Breast epithelium (tissue), 4 donors: ENCODE results near the gene CELSR3. TPM values are rescaled to one million over a fixed set of nuclear protein-coding genes. Genes with fewer than 3 reads are reported as not detected.

Experiments used
- DNase-seq, 2 donors: peaks; one replicate each; pipeline ENCODE4 v3.0.0-alpha.2; 2019; ENCODE audit warnings: low spot score in 2 of 2
- H3K27ac ChIP-seq, 2 donors: fragments of 200-600 bp; sonication (generic) in 1 of 2; one replicate each; pipeline ENCODE4 v1.5.1; 2016 to 2019; ENCODE audit warnings: mild to moderate bottlenecking in 1 of 2
- H3K27me3 ChIP-seq, 2 donors: fragments of 200-600 bp; sonication (generic) in 1 of 2; one replicate each; pipeline versions ENCODE4 v1.5.1 to v1.6.0; 2017 to 2019; ENCODE audit warnings: control low read depth in 1 of 2, mild to moderate bottlenecking in 1 of 2
- H3K36me3 ChIP-seq: fragments of 200-600 bp; one replicate; pipeline ENCODE4 v1.5.1; 2019
- H3K4me1 ChIP-seq, 2 donors: fragments of 200-600 bp; sonication (generic); one replicate each; pipeline ENCODE4 v1.5.1; 2016 to 2019; ENCODE audit warnings: control low read depth in 1 of 2
- H3K4me3 ChIP-seq, 3 donors: fragments of 200-600 bp; sonication (generic); 1 replicate in 2 of 3; 2 replicates in 1 of 3; pipeline ENCODE4 v1.5.1; 2016 to 2019; ENCODE audit warnings: mild to moderate bottlenecking in 3 of 3, moderate library complexity in 2 of 3
- H3K9me3 ChIP-seq, 2 donors: fragments of 200-600 bp; sonication (generic) in 1 of 2; one replicate each; pipeline ENCODE4 v1.5.1; 2016 to 2019; ENCODE audit warnings: control low read depth in 1 of 2
- POLR2A ChIP-seq: fragments of 450-650 bp; IDR thresholded peaks from one replicate; pipeline ENCODE4 v1.6.1; 2016; ENCODE audit warnings: antibody characterized with exemption, mild to moderate bottlenecking, moderate library complexity
- POLR2AphosphoS5 ChIP-seq, 3 donors: sonication (generic); formaldehyde crosslinking; IDR thresholded peaks; one replicate each; pipeline ENCODE4 v1.6.1; 2017; ENCODE audit warnings: antibody characterized with exemption in 3 of 3
- intact Hi-C: fragments of 100-400 bp; cut with DNase I; formaldehyde crosslinking; loops from one replicate; pipeline ENCODE4 v1.15.1; 2023; ENCODE audit warnings: low total_unique reads
- total RNA-seq, 3 donors: library from RNA; depleted of rRNA; stranded (reverse); fragments of >200 nt; gene quantifications; one replicate each; pipeline ENCODE4 v1.1.0, GENCODE V29; 2016
- TF ChIP-seq, protein P1 (sequence below), 3 donors: fragments of 450-650 bp; IDR thresholded peaks; one replicate each; pipeline ENCODE4 v1.5.1; 2016 to 2017; ENCODE audit warnings: antibody characterized with exemption in 3 of 3, mild to moderate bottlenecking in 3 of 3, moderate library complexity in 3 of 3

Gene CELSR3
- total RNA-seq, 3 donors from 2014 or later: 0.88 to 1.3 (median 1.1) TPM

GRCh38 chr3:48609088-48610005, 53.3 kb downstream of the CELSR3 start, which contains the start of gene UQCRC1:
TSS of gene UQCRC1 (minus strand) at chr3:48609646. CDS start at chr3:48609620, 26 bp downstream.
- no peaks in the 10 kb centered on the region for H3K27me3 ChIP-seq
- TF ChIP-seq POLR2AphosphoS5 (IDR thresholded peaks at IDR 0.05) (peak; percentile 68 to 91 (median 74)), POLR2A (peak; percentile 78)
- TF ChIP-seq, protein P1, sequence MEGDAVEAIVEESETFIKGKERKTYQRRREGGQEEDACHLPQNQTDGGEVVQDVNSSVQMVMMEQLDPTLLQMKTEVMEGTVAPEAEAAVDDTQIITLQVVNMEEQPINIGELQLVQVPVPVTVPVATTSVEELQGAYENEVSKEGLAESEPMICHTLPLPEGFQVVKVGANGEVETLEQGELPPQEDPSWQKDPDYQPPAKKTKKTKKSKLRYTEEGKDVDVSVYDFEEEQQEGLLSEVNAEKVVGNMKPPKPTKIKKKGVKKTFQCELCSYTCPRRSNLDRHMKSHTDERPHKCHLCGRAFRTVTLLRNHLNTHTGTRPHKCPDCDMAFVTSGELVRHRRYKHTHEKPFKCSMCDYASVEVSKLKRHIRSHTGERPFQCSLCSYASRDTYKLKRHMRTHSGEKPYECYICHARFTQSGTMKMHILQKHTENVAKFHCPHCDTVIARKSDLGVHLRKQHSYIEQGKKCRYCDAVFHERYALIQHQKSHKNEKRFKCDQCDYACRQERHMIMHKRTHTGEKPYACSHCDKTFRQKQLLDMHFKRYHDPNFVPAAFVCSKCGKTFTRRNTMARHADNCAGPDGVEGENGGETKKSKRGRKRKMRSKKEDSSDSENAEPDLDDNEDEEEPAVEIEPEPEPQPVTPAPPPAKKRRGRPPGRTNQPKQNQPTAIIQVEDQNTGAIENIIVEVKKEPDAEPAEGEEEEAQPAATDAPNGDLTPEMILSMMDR (IDR thresholded peaks at IDR 0.05): peak; percentile 62 to 94 (median 90)
- peak within 1 kb of the TSS; percentile 99 to 100 (median 99) for H3K4me3 ChIP-seq
- peak; percentile 85 to 90 for DNase-seq
- peak within 1 kb of the TSS; percentile 90 to 95 for H3K27ac ChIP-seq
- H3K36me3 ChIP-seq: no peaks in the 10 kb centered on the region
- intact Hi-C loops: no loop called here
- no peaks in the 10 kb centered on the region for H3K9me3 ChIP-seq
- peaks cover 4 to 11% of the 10 kb centered on the region in 2 donors for H3K4me1 ChIP-seq

GRCh38 chr3:48607519-48607918, 55.2 kb downstream of the CELSR3 start:
- Histone ChIP-seq H3K4me3 (no peak overlapping the region), H3K4me1 (peaks cover 4 to 11% of the 10 kb centered on the region in 2 donors), H3K9me3 (no peaks in the 10 kb centered on the region), H3K27me3 (no peaks in the 10 kb centered on the region), H3K36me3 (peaks cover 11% of the 10 kb centered on the region), H3K27ac (no peak overlapping the region)
- intact Hi-C loops: loop anchor here (1.0 kb wide), 1 partner anchor 15 kb away; no protein-coding TSS in a partner anchor
- TF ChIP-seq, protein P1 (IDR thresholded peaks at IDR 0.05): no peak
- TF ChIP-seq POLR2AphosphoS5 (IDR thresholded peaks at IDR 0.05) (no peak), POLR2A (no peak)
- no peak for DNase-seq

GRCh38 chr3:48601622-48601994, 61.1 kb downstream of the CELSR3 start:
- Histone ChIP-seq H3K27me3 (no peaks in the 10 kb centered on the region), H3K4me1 (peaks cover 10 to 14% of the 10 kb centered on the region in 2 donors), H3K27ac (peak overlapping the region in 1 of 2 donors; percentile 91), H3K4me3 (no peak overlapping the region), H3K9me3 (no peaks in the 10 kb centered on the region), H3K36me3 (peaks cover 24% of the 10 kb centered on the region)
- intact Hi-C loops: no loop called here
- peak in 1 of 2 donors; percentile 75 for DNase-seq
- no peak for TF ChIP-seq POLR2AphosphoS5 (IDR thresholded peaks at IDR 0.05)
- TF ChIP-seq, protein P1 (IDR thresholded peaks at IDR 0.05): no peak
- no peak for TF ChIP-seq POLR2A

GRCh38 chr3:48600711-48601621, 61.7 kb downstream of the CELSR3 start:
- no peak for TF ChIP-seq POLR2A
- TF ChIP-seq POLR2AphosphoS5 (IDR thresholded peaks at IDR 0.05): no peak
- TF ChIP-seq, protein P1 (IDR thresholded peaks at IDR 0.05): no peak
- DNase-seq: no peak
- peak overlapping the region; percentile 91 to 94 for H3K27ac ChIP-seq
- intact Hi-C loops: no loop called here
- peaks cover 10 to 14% of the 10 kb centered on the region in 2 donors for H3K4me1 ChIP-seq
- H3K9me3 ChIP-seq: no peaks in the 10 kb centered on the region
- no peak overlapping the region for H3K4me3 ChIP-seq
- H3K36me3 ChIP-seq: peaks cover 24% of the 10 kb centered on the region
- H3K27me3 ChIP-seq: no peaks in the 10 kb centered on the region
